ENCODE data around the gene ANKRD45. TPM values are rescaled to one million over a fixed set of nuclear protein-coding genes. Genes with fewer than 3 reads are reported as not detected.
"Not testable (repeated sequence)": the region's sequence is repeated elsewhere in the genome, so short reads cannot be mapped to it uniquely, and the experiment has no call there.

Gene ANKRD45
- total RNA-seq, 1 donor from 2014 or later = 0.72 TPM

GRCh38 chr1:173642450-173643139 lies 27.1 kb downstream of the ANKRD45 start:
- DNase-seq = not testable (repeated sequence)

DNA sequence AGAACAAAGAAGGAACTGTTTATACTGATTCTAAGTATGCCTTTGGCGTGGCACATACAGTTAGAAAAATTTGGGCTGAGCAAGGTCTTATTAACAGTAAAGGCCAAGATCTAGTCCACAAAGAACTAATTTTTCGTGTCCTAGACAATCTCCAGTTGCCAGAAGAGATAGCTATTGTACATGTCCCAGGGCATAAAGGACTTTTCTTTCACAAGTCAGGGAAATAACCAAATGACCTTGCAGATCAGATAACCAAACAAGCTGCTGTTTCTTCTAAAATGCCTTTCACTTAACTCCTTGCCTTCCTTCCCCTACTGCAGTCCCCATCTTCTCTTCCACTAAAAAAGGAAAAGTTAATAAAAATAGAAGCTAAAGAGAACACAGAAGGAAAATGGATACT lies 30.5 kb downstream of the ANKRD45 start:
- DNase-seq = no peak

GRCh38 chr1:173638043-173639021 lies 31.3 kb downstream of the ANKRD45 start:
- DNase-seq = no peak

DNA sequence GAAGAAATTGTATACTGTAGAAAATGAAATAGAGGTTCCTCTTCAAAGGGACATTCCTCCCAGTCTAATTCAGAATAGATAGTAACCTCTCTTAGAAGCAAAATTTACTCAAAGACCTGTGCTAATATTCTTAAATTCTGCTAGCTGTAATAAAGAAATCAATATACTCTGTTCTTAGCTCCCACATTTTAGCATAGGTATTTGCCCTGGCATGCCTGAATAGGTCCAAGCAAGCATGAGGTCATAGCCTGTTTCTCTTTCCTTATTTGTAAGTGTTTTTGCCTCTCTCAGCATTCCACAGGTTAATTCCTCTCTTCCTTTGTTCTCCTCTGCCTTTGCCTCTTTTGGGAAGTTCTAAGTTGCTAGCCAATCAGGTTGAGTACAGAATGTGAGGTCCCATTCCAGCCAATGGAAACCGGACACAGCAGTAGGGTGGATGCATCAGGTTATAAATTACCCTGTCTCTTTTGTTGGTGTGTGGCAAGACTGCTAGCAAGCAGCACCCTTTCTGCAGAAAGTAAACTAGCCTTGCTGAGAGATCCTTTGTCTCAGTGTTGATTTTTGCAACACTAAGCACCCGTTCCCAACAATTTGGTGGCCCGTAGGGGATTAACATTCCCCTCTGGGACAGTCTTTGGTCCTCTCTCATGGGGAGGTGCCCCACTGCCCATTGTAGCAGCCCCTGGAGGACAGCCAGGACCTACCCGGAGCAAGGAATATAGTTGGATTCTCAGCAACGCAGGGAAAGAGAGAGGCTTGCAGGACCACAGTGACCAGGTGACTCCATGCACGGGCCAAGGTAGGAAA lies 32.2 kb downstream of the ANKRD45 start:
- not testable (repeated sequence) for DNase-seq

DNA sequence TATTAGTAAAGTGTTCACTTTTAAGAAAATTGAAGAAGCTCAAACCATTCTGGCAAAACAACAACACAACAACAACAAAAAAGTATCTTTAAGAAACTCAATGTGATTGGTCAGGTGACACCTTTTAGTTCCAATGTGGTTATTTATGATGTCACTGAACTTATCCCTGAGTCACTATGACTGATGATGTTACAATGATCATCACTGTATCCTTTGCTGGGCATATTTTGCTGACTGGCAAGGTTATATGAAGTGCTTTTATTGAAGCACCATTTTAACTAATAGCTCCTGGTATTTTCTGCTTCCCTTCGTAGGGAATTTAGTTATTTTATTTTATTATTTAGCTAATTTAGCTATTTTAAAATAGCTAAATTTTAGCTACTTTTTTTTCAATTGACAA lies 34.5 kb downstream of the ANKRD45 start, which contains the start of gene TEX50:
TSS of gene TEX50 (plus strand) at position 223 of the 400 bp plus-strand sequence. CDS start 184 bp downstream, outside the sequence.
- DNase-seq = no peak

- DNase-seq = no peak
These were observed 40.8 kb downstream of the ANKRD45 start for GRCh38 chr1:173628888-173629287.

DNA sequence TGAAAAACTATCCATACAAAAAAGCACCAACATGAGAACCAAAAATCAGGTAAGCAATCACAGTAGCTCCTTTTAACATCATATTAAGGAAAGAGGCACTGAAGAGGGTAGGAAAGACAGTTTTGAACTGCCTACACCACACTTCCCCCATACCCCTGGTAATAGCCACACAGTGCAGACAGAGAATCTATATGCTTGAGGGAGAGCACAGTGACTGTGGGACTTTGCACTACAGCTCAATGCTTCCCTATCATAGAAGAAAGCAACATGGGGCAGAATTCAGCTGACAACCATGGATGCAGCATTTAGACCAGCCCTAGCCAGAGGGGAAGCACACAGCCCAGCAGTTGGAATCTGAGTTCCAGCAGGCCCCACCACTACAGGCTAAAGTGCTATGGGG lies 42.4 kb downstream of the ANKRD45 start:
- no peak for DNase-seq

- DNase-seq = no peak
These were observed 52.8 kb downstream of the ANKRD45 start for GRCh38 chr1:173616859-173617258.

DNA sequence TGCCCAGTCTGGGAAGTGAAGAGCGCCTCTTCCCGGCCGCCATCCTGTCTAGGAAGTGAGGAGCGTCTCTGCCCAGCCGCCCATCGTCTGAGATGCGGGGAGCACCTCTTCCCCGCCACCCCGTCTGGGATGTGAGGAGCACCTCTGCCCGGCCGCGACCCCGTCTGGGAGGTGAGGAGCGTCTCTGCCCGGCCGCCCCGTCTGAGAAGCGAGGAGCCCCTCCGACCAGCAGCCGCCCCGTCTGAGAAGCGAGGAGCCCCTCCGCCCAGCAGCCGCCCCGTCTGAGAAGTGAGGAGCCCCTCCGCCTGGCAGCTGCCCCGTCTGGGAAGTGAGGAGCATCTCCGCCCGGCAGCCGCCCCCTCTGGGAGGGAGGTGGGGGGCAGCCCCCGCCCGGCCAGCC lies 56.6 kb downstream of the ANKRD45 start:
- not testable (repeated sequence) for DNase-seq

DNA sequence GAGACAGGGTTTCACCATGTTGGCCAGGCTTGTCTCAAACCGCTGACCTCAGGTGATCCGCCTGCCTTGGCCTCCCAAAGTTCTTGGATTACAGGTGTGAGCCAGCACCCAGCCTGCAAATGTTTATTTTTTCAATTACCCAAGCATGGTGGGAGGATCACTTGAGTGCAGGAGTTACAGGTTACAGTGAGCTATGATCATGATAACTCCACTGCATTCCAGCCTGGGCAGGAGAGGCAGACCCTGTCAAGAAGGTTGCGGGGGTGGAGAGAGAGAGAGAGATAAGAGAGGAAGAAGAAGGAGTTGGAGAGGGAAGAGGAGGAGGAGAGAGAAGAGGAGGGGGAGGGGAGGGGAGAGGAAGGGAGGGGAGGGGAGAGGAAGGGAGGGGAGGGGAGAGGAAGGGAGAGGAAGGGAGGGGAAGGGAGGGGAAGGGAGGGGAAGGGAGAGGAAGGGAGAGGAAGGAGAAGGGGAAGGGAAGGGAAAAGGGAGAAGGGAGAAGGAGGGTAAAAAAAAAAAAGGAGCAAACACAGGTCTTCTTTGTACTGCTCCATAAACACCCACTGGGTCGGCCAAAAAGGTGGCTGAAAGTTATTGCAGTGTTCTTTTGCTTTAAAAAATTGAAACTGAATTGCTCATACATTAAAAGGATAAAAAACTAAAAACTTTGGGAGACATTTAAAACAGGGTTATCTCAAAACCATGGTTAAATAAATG lies 61.0 kb downstream of the ANKRD45 start:
- no peak for DNase-seq

- DNase-seq = peak; percentile 8
These were observed 66.5 kb downstream of the ANKRD45 start, which contains the start of gene SLC9C2 for GRCh38 chr1:173603056-173603591. SLC9C2 (minus strand) TSS chr1:173603072; CDS start chr1:173601776, 1,296 bp downstream.

DNA sequence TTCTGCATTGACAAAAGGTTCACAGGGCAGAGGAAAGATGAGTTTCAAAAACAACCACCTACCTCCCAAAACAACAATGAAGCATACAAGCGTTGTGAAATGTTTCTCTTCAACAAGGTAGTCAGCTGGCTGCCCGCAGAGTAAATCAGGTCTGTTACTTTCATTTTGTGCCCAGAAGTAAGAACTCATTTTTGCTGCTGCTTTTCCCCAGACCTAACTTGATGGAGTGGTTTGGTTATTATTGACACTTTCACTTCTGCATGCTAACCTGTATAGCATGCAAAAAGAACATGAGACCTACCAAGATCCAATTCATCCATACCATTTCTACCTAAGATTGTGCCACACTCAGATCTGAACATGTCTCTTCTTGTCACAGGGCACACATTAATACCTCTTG lies 68.1 kb downstream of the ANKRD45 start:
- no peak for DNase-seq

DNA sequence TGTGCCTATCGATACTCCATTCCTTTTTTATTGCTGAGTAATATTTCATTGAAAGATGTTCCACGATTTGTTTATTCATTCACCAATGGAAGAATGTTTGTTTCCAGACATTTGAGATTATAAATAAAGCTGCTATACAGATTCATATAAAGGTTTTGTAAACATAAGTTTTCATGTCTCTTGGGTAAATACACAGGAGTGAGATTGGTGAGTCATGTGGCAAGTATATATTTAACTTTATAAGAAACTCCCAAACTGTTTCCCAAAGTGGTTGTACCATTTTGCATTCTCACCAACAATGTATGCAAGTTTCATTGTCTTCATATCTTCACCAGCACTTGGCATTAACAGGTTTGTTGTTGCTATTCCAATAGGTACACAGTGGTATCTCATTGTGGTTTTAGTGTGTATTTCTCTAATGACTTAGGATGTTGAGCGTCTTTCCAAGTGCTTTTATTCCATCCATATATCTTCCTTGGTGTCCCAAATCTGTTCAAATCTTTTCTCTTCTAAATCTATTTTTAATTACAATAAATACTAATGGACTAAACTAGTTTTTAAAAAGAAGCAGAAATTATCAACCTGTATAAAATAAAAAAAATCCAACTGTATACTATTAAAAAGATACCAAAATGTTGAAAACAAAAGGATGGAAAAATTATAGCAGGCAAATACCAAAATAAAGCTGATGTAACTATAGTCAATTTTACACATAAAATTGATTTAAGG lies 73.4 kb downstream of the ANKRD45 start:
- no peak for DNase-seq

GRCh38 chr1:173591138-173591537 lies 78.5 kb downstream of the ANKRD45 start:
- DNase-seq = not testable (repeated sequence)

DNA sequence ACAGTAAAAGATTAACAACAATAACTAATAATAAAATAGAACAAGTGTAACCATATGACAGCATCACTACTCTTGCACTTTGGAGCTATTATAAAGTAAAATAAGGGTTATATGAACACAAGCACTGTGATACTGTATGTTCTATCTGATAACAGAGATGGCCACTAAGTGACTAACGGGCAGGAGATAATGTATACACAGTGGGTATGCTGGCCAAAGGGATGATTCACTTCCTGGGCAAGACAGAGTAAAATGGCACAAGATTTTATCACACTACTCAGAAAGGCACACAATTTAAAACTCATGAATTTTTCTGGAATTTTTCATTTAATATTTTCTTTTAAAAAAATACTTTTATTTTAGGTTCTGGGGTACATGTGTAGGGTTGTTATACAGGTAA lies 79.1 kb downstream of the ANKRD45 start:
- DNase-seq = no peak

- no peak for DNase-seq
These were observed 88.1 kb downstream of the ANKRD45 start for GRCh38 chr1:173581383-173582079.

GRCh38 chr1:173580658-173581057 lies 89.0 kb downstream of the ANKRD45 start:
- no peak for DNase-seq

DNA sequence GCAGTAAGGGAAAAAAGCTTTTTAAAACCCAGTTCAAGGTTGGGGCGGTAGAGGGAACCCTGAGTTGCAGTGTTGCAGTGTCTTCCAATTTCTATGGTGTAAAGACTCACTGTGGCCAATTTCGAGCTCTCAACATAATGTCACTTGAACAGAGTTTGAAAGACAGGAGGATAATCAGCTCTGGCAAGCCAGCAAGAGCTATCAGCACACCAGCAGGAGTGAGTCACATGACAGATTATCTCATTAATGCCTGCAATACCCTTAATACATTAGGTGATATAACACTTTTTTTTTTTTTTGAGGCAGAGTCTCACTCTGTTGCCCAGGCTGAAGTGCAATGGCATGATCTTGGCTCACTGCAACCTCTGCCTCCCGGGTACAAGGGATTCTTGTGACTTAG lies 89.6 kb downstream of the ANKRD45 start:
- no peak for DNase-seq

GRCh38 chr1:173573596-173573995 lies 96.1 kb downstream of the ANKRD45 start:
- no peak for DNase-seq

Data from tongue (tissue), 2 donors.